Omental fat pad (tissue), 4 donors: ENCODE results near the gene ZNF71. TPM values are rescaled to one million over a fixed set of nuclear protein-coding genes. Genes with fewer than 3 reads are reported as not detected.

Source experiments
- ATAC-seq: fragments of 150-250 bp; one replicate; pipeline ENCODE4 v1.9.1; 2016; ENCODE audit warnings: mild to moderate bottlenecking, moderate library complexity; ENCODE audit not compliant: low FRiP score
- DNase-seq: peaks from one replicate; pipeline ENCODE4 v3.0.0-alpha.2; 2019; ENCODE audit warnings: low spot score
- CTCF ChIP-seq, 3 donors: fragments of 450-650 bp; IDR thresholded peaks; one replicate each; pipeline ENCODE4 v1.5.1; 2016 to 2017; ENCODE audit warnings: antibody characterized with exemption in 3 of 3, mild to moderate bottlenecking in 3 of 3, moderate library complexity in 2 of 3
- total RNA-seq, 4 donors: library from RNA; depleted of rRNA; stranded (reverse); fragments of >200 nt; gene quantifications; one replicate each; pipeline ENCODE4 v1.1.0, GENCODE V29; 2016

Gene ZNF71
- total RNA-seq, 4 donors from 2014 or later, result 5.8 to 11.2 (median 9.6) TPM

- no peak for TF ChIP-seq CTCF (IDR thresholded peaks at IDR 0.05)
- ATAC-seq (no peak), DNase-seq (no peak)
Measured at GRCh38 chr19:56619121-56619520, 24.0 kb downstream of the ZNF71 start.

- DNase-seq (no peak), ATAC-seq (no peak)
Measured at GRCh38 chr19:56622374-56622773, 27.3 kb downstream of the ZNF71 start.

GRCh38 chr19:56623006-56623405 is 27.9 kb downstream of the ZNF71 start:
- ATAC-seq (no peak), DNase-seq (no peak)
- TF ChIP-seq CTCF (IDR thresholded peaks at IDR 0.05), result no peak

More at GRCh38 chr19:56622374-56622773, 27.3 kb downstream of the ZNF71 start:
- TF ChIP-seq CTCF (IDR thresholded peaks at IDR 0.05), result no peak

- ATAC-seq, result no peak
- DNase-seq, result no peak
- TF ChIP-seq CTCF (IDR thresholded peaks at IDR 0.05), result no peak
Measured at GRCh38 chr19:56625708-56626107, 30.6 kb downstream of the ZNF71 start.

- ATAC-seq (no peak), DNase-seq (no peak)
- TF ChIP-seq CTCF (IDR thresholded peaks at IDR 0.05), result no peak
Measured at GRCh38 chr19:56633021-56633420, 37.9 kb downstream of the ZNF71 start.

- peak; percentile 54 for DNase-seq
- peak; percentile 37 for ATAC-seq
- TF ChIP-seq CTCF (IDR thresholded peaks at IDR 0.05), result no peak
Measured at GRCh38 chr19:56637976-56638555, 43.0 kb downstream of the ZNF71 start.

- ATAC-seq (no peak), DNase-seq (no peak)
- no peak for TF ChIP-seq CTCF (IDR thresholded peaks at IDR 0.05)
Measured at GRCh38 chr19:56639217-56639616, 44.1 kb downstream of the ZNF71 start.
